Sigmoid colon (tissue), 4 donors: Measurements from ENCODE around the gene SMC1B.

Experiments used
- EP300 ChIP-seq, 4 donors: sonication (generic); formaldehyde crosslinking; IDR thresholded peaks; one replicate each; pipeline ENCODE4 v1.6.1; 2017; ENCODE audit warnings: antibody characterized with exemption in 4 of 4
- POLR2A ChIP-seq, 2 donors: fragments of 450-650 bp; IDR thresholded peaks; one replicate each; pipeline ENCODE4 v1.6.1; 2016; ENCODE audit warnings: antibody characterized with exemption in 2 of 2, mild to moderate bottlenecking in 2 of 2, moderate library complexity in 2 of 2
- POLR2AphosphoS5 ChIP-seq, 4 donors: sonication (generic); formaldehyde crosslinking; IDR thresholded peaks; one replicate each; pipeline ENCODE4 v1.6.1; 2017; ENCODE audit warnings: antibody characterized with exemption in 4 of 4
- TF ChIP-seq, protein P1 (sequence below), 4 experiments: fragments of 450-650 bp in 3 of 4; fragments of 200-600 bp in 1 of 4; IDR thresholded peaks; one replicate each; pipeline ENCODE4 v1.5.1; 2016 to 2019; ENCODE audit warnings: antibody characterized with exemption in 4 of 4, mild to moderate bottlenecking in 3 of 4, moderate library complexity in 2 of 4

DNA sequence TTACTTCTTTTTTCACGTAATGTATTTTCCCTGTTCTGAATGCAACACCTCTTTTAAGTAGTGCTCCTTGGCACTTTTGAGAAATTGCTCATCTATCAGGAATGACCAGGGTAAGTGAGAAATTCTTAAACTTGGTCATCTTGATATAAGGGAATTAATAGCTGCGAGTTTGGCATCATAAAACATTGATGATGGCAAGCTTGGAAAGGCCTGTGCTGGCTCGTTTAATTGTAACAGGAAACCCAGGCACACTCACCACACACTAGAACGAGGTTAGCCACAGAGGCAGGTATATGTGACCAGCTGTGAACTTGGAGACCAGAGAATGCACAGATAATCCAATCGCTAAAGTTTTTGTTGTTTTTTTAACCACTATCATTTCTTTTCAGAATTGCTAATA is 79.3 kb downstream of the SMC1B start:
- TF ChIP-seq, protein P1, sequence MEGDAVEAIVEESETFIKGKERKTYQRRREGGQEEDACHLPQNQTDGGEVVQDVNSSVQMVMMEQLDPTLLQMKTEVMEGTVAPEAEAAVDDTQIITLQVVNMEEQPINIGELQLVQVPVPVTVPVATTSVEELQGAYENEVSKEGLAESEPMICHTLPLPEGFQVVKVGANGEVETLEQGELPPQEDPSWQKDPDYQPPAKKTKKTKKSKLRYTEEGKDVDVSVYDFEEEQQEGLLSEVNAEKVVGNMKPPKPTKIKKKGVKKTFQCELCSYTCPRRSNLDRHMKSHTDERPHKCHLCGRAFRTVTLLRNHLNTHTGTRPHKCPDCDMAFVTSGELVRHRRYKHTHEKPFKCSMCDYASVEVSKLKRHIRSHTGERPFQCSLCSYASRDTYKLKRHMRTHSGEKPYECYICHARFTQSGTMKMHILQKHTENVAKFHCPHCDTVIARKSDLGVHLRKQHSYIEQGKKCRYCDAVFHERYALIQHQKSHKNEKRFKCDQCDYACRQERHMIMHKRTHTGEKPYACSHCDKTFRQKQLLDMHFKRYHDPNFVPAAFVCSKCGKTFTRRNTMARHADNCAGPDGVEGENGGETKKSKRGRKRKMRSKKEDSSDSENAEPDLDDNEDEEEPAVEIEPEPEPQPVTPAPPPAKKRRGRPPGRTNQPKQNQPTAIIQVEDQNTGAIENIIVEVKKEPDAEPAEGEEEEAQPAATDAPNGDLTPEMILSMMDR (IDR thresholded peaks at IDR 0.05), result no peak
- no peak for TF ChIP-seq POLR2AphosphoS5 (IDR thresholded peaks at IDR 0.05)
- TF ChIP-seq POLR2A (IDR thresholded peaks at IDR 0.05), result no peak
- TF ChIP-seq EP300 (IDR thresholded peaks at IDR 0.05), result no peak
